ACHN (cell line): Measurements from ENCODE around the gene COQ7.
A peak's percentile ranks its signal among the peaks of the same experiment; 100 is the strongest.

Experiments
- DNase-seq: peaks from one replicate; pipeline ENCODE4 v3.0.0-alpha.2; 2015
- in situ Hi-C: cut with HindIII; loops from 2 replicates; pipeline ENCODE4 v1.10.0; 2017; ENCODE audit warnings: low sequenced_read_pairs, low pct_ligation_motif_present, low pct_unique_long_range_greater_than_20kb

The COQ7 gene

DNA sequence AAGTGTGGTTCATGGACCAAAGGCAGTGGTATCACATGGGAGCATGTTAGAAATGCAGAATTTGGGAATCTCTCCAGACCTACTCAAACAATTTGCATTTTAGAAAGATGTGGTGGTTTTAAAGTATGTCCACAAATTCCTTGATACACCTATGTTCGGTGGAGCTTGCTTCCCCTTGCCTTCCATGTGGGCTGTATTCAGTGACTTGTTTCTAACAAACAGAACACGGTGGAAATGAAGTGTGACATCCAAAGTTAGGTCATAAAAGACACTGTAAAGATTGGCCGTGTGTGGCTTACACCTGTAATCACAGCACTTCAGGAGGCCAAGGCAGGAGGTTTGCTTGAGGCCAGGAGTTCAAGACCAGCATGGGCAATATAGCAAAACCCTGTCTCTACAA is 16.7 kb downstream of the COQ7 start:
- DNase-seq = no peak
- in situ Hi-C loops = no loop called here

DNA sequence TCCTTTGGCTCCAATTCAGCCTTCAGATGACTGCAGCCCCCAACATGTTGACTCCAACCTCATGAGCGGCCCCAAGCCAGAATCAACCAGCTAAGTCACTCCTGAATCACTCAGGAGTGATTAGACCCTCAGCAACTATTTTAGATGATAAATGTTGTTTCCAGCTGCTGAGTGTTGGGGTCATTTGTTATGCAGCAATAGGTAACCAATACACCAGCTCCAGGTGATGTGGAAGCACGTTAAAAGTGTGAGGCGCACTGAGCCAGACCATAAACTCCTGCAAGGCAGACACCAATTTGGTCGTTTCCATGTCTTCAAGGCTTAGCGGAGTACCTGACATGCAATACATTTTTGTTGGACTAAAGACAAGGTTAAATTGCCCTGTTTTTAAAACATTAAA is 17.5 kb downstream of the COQ7 start:
- in situ Hi-C loops = no loop called here
- DNase-seq = no peak

DNA sequence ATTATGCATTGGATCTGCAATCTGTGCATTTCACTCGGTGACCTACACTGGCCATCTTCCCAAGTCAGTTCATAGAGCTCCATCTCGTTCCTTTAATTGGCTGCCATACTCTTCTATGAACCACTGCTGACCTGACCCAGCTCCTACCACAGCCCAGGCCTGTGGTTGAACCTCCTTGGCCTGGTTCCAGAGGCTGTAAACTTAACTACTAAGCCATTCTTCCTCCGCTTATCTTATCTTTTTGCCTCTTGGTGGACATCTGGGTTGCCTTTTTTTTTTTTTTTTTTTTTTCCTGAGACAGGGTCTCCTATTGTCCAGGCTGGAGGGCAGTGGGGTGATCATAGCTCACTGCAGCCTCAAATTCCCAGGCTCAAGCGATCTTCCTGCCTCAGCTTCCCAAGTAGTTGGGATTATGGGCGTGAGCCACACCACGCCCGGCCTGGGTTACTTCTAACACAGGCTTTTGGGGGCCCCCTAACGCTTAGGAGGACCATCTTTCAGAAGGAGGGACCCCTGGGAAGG is 18.3 kb downstream of the COQ7 start:
- in situ Hi-C loops = no loop called here

DNA sequence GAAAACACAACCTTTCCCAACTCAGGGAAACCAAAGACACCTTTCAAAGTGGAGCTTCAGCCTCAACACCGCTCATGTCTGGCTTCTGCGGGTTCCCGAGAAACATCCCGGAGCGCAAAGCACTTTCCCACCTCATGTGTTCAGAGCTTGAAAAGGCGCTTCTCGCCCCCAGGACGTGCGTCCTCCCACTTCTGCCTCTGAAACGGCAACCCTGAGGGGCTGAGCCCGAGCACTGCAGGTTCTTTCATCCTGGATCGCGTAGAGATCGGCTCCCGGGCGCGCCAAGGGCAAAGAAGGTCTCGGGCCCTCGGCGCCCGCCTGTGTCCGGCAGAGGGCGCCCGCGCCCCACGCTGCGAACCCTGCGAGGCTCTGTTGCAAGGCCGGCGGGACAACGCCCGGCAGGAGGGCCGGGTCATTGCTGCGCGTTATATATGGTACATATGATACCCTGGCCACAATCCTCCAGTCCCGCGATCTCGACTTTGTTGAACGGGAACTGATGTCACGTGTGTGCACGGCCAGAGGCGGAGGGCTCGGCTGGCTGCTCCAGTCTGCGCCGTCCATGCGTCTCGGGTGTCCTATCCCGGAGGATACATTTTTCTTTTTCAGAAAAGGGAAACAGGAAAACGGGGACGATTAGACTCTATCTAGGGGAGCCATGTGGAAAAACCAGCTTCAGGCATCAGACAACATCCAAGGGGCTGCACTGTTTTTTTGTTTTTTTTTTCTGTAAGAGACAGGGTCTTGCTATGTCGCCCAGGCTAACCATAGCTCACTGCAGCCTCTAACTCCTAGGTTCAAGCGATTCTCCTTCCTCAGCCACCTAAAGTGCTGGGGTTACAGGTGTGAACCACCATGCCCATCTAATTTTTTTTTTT is 19.1 kb downstream of the COQ7 start:
- peak; percentile 78 for DNase-seq

More for the DNA sequence above, 18.3 kb downstream of the COQ7 start:
- no peak for DNase-seq

DNA sequence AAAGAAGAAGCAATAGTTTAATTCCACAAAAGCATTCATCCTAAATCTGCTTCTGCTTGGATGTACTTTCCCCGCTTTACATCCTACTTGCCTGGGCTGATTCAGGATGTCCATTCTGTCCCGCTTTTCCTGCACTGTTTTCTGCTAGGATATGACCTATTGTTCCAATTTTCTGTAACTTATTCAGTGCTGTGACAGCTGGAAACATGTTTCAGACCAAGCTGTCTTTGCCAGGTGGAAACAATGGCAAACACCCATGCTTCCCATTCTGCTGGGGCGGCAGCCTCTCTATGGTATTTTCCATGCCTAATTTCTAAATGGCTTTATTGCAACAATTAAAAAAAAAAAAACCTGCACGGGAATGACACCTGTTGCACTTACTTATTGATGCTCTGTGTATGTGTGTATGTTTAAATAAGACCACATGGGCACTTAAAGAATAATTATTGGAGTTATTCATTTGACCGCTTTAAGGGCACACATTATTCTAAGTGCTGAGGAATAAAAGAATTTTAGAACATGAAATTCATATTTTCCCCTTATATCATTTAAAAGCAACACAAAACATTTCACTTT is 21.0 kb downstream of the COQ7 start:
- in situ Hi-C loops = no loop called here
- DNase-seq = no peak

More for the DNA sequence above, 19.1 kb downstream of the COQ7 start:
- in situ Hi-C loops = no loop called here

DNA sequence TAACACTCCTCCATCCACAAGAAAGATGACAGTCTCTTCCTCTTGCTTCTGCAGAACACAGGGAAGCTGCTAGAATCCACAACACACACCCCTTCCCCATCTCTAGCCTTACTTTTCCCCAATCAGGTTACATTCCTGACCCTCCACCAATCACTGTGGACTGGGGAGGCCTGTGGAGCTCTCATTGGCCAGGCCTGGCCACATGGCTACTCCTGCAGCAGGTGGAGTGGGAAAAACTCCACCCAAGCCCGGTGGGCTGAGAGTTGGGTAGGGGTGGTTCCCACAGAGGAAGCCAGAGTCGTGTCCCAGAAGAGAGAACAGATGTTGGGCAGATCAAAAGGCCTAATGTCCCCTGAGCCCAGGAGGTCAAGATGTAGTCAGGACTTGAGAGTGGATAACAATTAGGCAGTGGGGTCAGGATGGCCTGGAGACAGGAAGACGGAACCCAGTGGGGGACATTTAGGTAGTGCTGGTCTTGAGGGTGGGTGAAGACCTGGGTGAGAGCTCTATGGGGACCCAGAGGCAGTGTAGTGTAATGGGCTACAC is 22.1 kb downstream of the COQ7 start:
- DNase-seq = no peak
- in situ Hi-C loops = no loop called here

DNA sequence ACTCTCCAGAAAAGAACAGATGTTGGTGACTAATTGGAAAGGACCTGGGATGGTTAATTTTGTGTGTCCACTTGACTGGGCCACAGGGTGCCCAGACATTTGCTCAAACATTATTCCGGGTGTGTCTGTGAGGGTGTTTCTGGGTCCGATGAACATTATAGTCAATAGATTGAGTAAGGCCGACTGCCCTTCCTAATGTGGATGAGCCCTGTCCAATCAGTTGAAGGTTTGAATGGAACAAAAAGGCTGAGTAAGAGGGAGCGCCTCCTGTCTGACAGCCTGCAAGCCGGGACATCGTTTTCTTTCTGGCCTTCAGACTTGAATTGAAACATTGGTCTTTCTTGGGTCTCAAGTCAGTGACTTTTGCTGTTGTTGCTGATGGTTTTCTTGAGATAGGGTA is 23.5 kb downstream of the COQ7 start:
- in situ Hi-C loops = no loop called here
- DNase-seq = no peak

DNA sequence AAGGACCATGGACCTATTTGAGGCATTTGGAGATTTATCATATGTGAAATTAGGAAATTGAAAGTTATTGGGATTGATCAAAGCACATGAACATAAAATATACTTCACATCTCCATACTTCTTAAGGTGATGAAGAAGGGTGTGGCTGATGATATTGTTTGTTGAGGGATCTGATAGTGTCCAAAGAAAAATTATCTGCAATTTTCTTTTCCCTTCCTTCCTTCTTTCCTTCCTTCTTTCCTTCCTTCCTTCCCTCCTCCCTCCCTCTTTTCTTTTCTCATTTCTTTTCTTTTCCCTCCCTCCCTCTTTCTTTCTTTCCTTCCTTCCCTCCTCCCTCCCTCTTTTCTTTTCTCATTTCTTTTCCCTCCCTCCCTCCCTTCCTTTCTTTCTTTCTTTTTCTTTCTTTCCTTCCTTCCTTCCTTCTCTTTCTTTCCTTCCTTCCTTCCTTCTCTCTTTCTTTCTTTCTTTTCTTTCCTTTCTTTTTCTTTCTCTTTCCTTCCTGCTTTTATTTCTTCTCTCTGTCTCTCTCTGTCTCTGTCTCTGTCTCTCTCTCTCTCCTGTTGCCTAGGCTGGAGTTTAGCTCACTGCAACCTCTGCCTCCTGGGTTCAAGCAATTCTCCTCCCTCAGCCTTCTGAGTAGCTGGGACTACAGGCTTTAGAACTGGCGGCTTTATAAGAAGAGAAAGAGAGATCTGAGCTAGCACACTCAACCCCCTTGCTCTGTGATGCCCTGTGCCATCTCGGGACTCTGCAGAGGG is 25.4 kb downstream of the COQ7 start:
- no peak for DNase-seq
- in situ Hi-C loops = no loop called here

DNA sequence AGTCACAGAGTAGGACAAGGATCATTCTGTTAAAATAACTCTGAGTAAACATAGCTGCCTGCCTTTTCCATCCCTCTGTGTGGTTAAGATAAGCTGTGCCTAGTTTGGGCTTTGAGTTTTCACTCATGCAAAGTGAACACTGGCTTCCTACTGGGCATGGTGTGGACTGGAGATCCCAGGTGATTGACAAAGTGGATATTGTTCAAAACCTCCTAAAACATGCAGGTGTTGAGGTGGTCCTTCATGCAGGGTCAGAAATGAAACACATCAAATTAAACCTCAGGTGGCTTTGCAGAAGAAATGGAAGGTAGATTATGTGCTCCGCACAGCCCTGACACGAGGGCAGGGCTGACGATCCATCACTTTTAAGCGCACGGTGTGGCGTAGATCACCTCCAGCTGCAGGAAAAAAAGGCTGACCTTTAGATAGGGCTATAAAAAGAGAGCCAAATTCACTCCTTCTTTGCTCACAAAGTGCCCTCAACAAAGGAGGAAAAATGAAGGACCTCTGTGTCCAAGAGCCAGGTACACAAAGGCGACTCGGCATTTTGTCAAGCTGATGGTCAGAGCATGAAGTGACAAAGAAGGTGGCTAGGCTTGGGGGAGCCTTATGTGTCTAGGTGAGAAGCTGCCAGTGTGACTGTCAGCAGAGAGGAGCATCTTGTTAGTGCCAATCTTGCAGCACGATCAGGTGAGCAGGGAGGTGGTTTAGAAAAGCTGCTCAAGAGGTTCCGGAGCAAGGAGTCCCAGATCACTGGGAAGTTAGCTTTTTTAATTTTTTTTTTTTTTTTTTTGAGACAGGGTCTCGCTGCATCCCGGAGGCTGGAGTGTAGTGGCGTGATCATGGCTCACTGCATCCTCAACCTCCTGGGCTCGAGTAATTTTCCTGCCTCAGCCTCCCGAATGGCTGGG is 26.5 kb downstream of the COQ7 start:
- in situ Hi-C loops = no loop called here
- no peak for DNase-seq

DNA sequence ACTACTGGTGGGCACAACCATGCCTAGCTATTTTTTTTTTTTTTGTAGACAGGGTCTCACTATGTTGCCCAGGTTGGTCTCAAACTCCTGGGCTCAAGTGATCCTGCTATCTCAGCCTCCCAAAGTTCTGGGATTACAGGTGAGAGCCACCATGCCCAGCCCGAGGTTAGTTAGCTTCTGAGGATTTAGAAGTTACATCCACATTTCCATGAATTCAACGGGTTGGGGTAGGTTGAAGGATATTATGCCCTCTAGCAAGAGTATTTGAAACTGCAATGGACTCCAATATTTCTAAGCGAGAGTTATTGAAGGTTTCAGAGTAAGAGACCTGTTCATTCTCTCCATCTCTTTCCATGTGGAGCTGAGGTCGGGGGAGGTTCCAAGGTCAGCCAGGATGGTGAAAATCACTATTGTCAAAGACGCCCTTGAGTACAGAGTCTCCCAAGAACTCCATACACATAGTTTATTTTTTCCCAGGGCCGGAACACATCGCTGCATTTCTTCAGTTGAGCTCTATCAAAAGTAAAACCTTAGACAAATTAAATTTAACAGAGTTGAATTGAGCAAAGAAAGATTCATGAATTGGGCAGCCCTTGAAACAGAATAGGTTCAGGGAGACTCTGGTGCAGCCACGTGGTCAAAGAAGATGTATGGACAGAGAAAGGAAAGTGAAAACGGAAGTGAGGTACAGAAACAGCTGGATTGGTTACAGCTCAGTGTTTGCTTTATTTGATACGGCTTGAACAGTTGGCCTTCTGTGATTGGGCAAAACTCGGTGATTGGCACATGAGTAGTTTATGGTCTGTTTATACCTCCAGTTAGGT is 27.3 kb downstream of the COQ7 start:
- no peak for DNase-seq
- in situ Hi-C loops = no loop called here

DNA sequence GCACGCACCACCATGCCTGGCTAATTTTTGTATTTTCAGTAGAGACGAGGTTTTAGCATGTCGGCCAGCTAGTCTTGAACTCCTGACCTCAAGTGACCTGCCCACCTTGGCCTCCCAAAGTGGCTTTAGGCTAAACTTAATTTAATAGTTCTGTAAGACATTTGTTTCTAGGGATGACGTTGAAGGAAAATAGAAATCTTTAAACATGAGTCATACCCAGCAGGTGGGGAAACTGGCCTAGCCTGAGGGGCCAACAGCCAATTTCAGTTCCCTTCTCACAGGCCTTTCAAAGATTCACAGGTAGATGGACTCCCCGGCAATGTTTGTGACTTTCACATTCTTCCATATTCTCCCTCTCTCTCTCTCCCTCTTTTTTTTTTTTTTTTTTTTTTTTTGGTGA is 28.2 kb downstream of the COQ7 start:
- peak; percentile 15 for DNase-seq
- in situ Hi-C loops = no loop called here

DNA sequence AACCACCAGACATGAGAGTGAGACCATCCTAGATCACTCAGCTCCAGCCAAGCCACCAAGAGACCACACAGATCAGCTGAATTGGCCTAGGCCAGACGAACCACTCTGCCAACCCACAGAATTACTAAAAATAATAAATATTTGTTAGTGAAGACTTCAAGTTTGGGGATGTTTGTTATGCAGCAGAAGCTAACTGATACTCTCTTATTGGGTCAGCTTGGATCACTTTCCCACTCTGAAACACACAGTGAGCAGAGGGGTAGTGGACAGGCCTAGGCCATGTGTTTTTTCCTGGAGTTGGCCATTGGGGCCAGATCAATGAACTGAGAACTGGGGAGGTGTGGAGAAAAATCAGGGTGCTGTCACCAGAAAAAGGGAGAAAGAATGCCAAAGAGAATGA is 30.8 kb downstream of the COQ7 start:
- DNase-seq = no peak
- in situ Hi-C loops = no loop called here

DNA sequence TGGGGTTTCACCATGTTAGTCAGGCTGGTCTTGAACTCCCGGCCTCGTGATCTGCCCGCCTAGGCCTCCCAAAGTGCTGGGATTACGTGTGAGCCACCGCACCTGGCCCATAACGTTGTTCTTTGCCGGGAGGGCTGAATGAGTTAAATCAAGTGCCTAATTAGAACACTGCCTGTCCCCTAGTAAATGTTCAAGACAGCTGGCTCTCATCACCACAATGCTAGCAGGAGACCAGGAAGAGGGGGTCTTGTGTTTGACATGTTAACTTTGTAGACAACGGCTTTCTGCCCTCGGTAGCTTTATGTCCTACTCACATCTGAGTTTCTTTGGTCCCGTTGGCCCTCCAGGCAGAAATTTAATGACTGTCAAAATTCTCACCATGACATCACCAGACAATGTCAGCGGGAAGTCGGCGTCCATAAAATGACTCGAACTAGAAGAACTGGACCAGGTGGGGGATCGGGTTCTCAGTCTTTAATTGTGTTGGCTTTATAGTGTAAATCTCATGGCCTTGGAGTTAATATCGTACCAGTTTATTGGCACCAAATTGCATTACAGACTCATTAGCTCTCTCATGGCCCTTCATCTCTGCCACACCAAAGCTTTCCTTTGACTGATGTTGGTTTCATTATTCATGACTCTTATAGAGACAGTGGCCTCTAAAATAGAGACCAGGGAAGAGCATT is 34.9 kb downstream of the COQ7 start:
- in situ Hi-C loops = no loop called here
- DNase-seq = no peak

DNA sequence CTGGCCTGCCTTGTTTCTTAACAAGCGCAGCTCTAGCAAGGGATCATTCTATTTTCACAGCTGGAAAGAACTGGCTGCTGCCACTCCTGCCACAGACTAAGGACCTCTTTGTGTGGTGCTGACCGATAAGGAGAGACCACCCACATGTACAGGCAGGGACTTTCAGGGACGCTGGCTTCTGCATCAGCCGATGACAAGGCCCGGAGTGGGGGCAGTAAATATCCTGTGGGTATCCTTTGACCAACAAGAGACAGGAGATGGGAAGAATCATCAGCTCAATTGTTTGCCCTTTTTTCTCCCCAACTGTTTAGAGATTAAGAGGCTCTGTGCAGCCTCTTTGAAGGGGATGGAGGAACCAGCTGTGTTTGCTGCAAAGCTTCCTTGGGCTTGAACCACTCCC is 37.2 kb downstream of the COQ7 start:
- in situ Hi-C loops = no loop called here

DNA sequence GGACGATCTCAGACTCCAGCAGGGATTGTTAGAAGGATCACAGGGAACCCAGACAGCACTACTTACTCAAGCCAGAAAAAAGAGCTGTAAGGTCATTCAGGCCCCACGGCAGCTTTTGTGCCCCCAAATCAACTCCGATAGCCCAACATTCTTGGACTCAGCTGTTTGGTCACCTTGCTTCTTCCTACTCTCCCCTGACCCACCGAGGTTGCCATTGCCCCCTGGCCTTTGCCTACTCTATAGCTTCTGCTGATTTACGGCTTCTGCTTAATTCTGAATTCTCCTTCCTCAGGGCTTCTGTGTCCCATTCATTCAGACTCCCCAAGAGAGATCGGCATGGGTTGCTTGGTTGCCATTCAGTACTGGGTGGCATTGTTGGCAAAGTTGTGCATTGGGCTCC is 37.7 kb downstream of the COQ7 start:
- in situ Hi-C loops = no loop called here
- DNase-seq = no peak

More for the DNA sequence above, 37.2 kb downstream of the COQ7 start:
- no peak for DNase-seq

DNA sequence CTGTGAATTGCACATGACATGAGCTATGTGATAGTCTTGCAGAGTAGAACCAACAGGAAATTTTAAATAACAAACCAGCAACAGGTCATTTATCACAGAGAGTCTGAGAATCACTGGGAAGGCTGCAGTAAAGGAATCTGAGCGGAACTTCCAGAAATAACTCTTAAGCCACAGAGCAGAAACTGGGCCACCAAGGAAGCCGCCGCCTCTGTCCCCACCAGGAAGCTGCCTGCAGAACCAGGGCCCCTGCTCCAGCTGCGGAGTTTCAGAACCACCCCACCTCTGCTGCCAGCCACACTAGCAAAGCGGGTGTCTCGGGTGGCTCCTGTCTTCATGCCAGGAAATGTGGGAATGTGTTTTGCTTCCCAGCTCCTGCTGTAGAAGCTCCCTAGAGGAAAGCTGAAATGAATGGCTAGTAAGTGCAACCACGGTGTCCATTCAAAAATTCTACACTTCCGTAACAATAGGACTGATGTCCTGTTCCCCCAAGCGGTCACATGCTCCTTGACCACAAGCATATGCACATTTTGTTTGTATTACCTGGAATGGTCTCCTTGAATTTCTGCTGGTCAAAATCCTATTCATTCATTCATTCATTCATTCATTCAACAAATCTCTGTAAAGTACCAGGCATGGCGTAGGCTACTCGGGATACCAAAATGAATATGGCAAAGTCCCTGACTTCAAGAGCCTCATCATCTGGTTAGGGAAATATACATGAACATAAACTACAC is 38.6 kb downstream of the COQ7 start:
- no peak for DNase-seq
- in situ Hi-C loops = no loop called here
